Spinal cord (tissue), 10 donors: Measurements from ENCODE around the gene MRAP. TPM values are rescaled to one million over a fixed set of nuclear protein-coding genes. Genes with fewer than 3 reads are reported as not detected.

Experiments
- DNase-seq, 6 donors: peaks; one replicate each; pipeline versions ENCODE4 v3.0.0 to v3.0.0-alpha.2; 2013 to 2015; ENCODE audit warnings: low spot score in 6 of 6, low read depth in 4 of 6
- H3K27ac ChIP-seq: one replicate; pipeline ENCODE4 v1.5.1; 2013; ENCODE audit warnings: low read depth, low read length, control low read depth
- H3K27me3 ChIP-seq: one replicate; pipeline ENCODE4 v1.6.1; 2013; ENCODE audit warnings: low read length; ENCODE audit not compliant: control insufficient read depth, insufficient read depth
- H3K36me3 ChIP-seq: one replicate; pipeline ENCODE4 v1.6.1; 2013; ENCODE audit warnings: low read length; ENCODE audit not compliant: control insufficient read depth, insufficient read depth
- H3K4me1 ChIP-seq: one replicate; pipeline ENCODE4 v1.6.1; 2013; ENCODE audit warnings: low read length; ENCODE audit not compliant: control insufficient read depth, insufficient read depth
- H3K4me3 ChIP-seq: one replicate; pipeline ENCODE4 v1.5.1; 2013; ENCODE audit warnings: low read depth, low read length, control low read depth
- H3K9me3 ChIP-seq: one replicate; pipeline ENCODE4 v1.6.1; 2013; ENCODE audit warnings: low read length; ENCODE audit not compliant: control insufficient read depth, insufficient read depth
- WGBS: methylation state at CpG from one replicate; pipeline ENCODE4 v1.1.5; 2013; ENCODE audit warnings: missing lambda C conversion rate; ENCODE audit not compliant: insufficient coverage; 5-methylcytosine and 5-hydroxymethylcytosine counted together
- polyA plus RNA-seq, 2 donors: library from polyadenylated mRNA; unstranded; fragments of 120-200 nt; gene quantifications; one replicate each; pipeline ENCODE4 v1.2.1, GENCODE V29; 2013; ENCODE audit not compliant: insufficient read length in 2 of 2
- total RNA-seq, 2 donors: library from RNA; depleted of rRNA in 1 of 2; stranded (reverse); fragments of 120-200 nt in 1 of 2; fragments of >200 nt in 1 of 2; gene quantifications; one replicate each; pipeline versions ENCODE4 v1.2.3 to v1.2.4, GENCODE V29; 2013 to 2014
- donor health status: healthy.

Gene MRAP
- total and polyA plus RNA-seq, 4 donors, result 1.4 to 2.3 TPM; not detected in 2

GRCh38 chr21:32337206-32337605 lies 38.6 kb downstream of the MRAP start:
- Histone ChIP-seq H3K4me3 (no peak overlapping the region), H3K27ac (peak overlapping the region; percentile 90), H3K9me3 (no peaks in the 10 kb centered on the region), H3K4me1 (peaks cover 38% of the 10 kb centered on the region), H3K36me3 (peaks cover 68% of the 10 kb centered on the region), H3K27me3 (no peaks in the 10 kb centered on the region)
- no peak for DNase-seq
- 90% methylated on average over 7 of the region's 8 CpGs for WGBS

GRCh38 chr21:32338209-32338921 lies 39.7 kb downstream of the MRAP start:
- Histone ChIP-seq H3K36me3 (peaks cover 69% of the 10 kb centered on the region), H3K4me3 (no peak overlapping the region), H3K9me3 (no peaks in the 10 kb centered on the region), H3K27ac (peak overlapping the region; percentile 30), H3K27me3 (no peaks in the 10 kb centered on the region), H3K4me1 (peaks cover 38% of the 10 kb centered on the region)
- 96% methylated on average over 19 of the region's 23 CpGs for WGBS
- no peak for DNase-seq

GRCh38 chr21:32340863-32341848 lies 42.5 kb downstream of the MRAP start:
- peaks cover 12% of the 10 kb centered on the region for H3K4me1 ChIP-seq
- H3K9me3 ChIP-seq, result peaks cover 2% of the 10 kb centered on the region
- no peaks in the 10 kb centered on the region for H3K27me3 ChIP-seq
- WGBS, result 50% methylated on average over 2 of the region's 12 CpGs
- no peak overlapping the region for H3K27ac ChIP-seq
- DNase-seq, result peak in 1 of 6 donors; percentile 4
- no peak overlapping the region for H3K4me3 ChIP-seq
- peaks cover 69% of the 10 kb centered on the region for H3K36me3 ChIP-seq

GRCh38 chr21:32346951-32347350 lies 48.3 kb downstream of the MRAP start:
- Histone ChIP-seq H3K4me3 (no peak overlapping the region), H3K36me3 (peaks cover 81% of the 10 kb centered on the region)
- WGBS, result over 99% methylated on average over 14 of the region's 14 CpGs

GRCh38 chr21:32347351-32347750 lies 48.7 kb downstream of the MRAP start:
- peaks cover 2% of the 10 kb centered on the region for H3K9me3 ChIP-seq
- no peaks in the 10 kb centered on the region for H3K4me1 ChIP-seq
- H3K4me3 ChIP-seq, result no peak overlapping the region
- WGBS, result 100% methylated on average over 12 of the region's 12 CpGs
- H3K36me3 ChIP-seq, result peaks cover 82% of the 10 kb centered on the region
- no peak overlapping the region for H3K27ac ChIP-seq
- no peaks in the 10 kb centered on the region for H3K27me3 ChIP-seq
- no peak for DNase-seq

More at GRCh38 chr21:32346951-32347350, 48.3 kb downstream of the MRAP start:
- H3K27ac ChIP-seq, result no peak overlapping the region
- no peaks in the 10 kb centered on the region for H3K27me3 ChIP-seq
- DNase-seq, result no peak
- no peaks in the 10 kb centered on the region for H3K4me1 ChIP-seq
- peaks cover 2% of the 10 kb centered on the region for H3K9me3 ChIP-seq

- WGBS, result 93% methylated on average over 11 of the region's 11 CpGs
- Histone ChIP-seq H3K4me1 (no peaks in the 10 kb centered on the region), H3K27ac (no peak overlapping the region)
Measured at GRCh38 chr21:32347977-32348376, 49.3 kb downstream of the MRAP start.

GRCh38 chr21:32348604-32349332 lies 50.1 kb downstream of the MRAP start:
- no peaks in the 10 kb centered on the region for H3K27me3 ChIP-seq
- H3K27ac ChIP-seq, result no peak overlapping the region
- no peak overlapping the region for H3K4me3 ChIP-seq
- DNase-seq, result no peak
- 100% methylated on average over 4 of the region's 9 CpGs for WGBS
- no peaks in the 10 kb centered on the region for H3K4me1 ChIP-seq
- peaks cover 2% of the 10 kb centered on the region for H3K9me3 ChIP-seq
- peaks cover 89% of the 10 kb centered on the region for H3K36me3 ChIP-seq

More at GRCh38 chr21:32347977-32348376, 49.3 kb downstream of the MRAP start:
- DNase-seq, result no peak
- peaks cover 2% of the 10 kb centered on the region for H3K9me3 ChIP-seq
- peaks cover 85% of the 10 kb centered on the region for H3K36me3 ChIP-seq
- H3K27me3 ChIP-seq, result no peaks in the 10 kb centered on the region
- H3K4me3 ChIP-seq, result no peak overlapping the region

GRCh38 chr21:32349333-32349944 lies 50.8 kb downstream of the MRAP start:
- WGBS, result 90% methylated on average over 13 of the region's 16 CpGs
- Histone ChIP-seq H3K9me3 (peaks cover 1% of the 10 kb centered on the region), H3K27ac (no peak overlapping the region), H3K4me3 (no peak overlapping the region), H3K4me1 (no peaks in the 10 kb centered on the region), H3K27me3 (no peaks in the 10 kb centered on the region), H3K36me3 (peaks cover 90% of the 10 kb centered on the region)
- no peak for DNase-seq
